SW480 (cell line): ENCODE measurements around the gene TNNI3K.

Source experiments
- DNase-seq: peaks from one replicate; pipeline ENCODE4 v3.0.0-alpha.2; 2016; ENCODE audit warnings: low spot score

Gene TNNI3K

GRCh38 chr1:74571493-74571800 lies 336.3 kb downstream of the TNNI3K start:
- no peak for DNase-seq

- DNase-seq, result no peak
These were observed 336.7 kb downstream of the TNNI3K start for GRCh38 chr1:74571891-74572290.

DNA sequence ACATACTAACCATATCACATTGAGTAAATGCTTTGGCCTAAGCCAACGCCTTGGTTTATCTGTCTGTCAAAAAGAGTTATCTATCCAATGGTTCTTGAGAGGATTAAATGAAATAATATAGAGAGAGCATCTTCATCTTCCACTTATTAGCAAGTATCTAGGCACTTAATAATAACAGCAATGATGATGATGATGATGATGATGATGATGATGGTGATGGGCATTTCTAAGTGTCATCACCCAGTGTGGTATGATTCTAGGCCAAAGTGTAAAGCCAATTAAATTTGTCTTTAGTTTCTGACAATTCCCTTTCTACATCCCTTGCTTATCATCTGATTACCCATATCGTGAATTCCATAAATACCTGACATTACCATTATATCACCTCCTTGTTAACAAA lies 342.9 kb downstream of the TNNI3K start:
- no peak for DNase-seq

DNA sequence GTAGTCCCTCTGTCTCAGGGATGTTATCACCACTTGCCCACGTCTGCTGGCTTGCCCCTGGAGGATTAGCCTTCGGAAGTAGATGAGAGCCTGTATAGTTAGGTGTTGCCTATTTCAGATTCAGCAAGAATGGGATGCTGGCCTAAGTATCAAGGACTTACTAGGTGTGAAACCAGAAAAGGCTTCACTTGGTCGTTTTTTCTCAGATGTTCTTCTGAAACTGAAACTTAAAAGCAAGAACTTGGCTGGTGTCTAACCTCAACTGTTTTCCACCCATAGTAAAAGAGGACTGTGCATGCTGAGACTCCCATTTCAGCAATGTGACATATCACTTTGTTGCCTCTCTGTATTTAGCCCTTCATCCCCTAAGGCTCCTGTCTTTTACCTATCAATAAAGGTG lies 344.2 kb downstream of the TNNI3K start:
- DNase-seq, result no peak

- DNase-seq, result no peak
These were observed 348.2 kb downstream of the TNNI3K start for GRCh38 chr1:74583397-74583796.

- no peak for DNase-seq
These were observed 349.0 kb downstream of the TNNI3K start for GRCh38 chr1:74584185-74584584.

DNA sequence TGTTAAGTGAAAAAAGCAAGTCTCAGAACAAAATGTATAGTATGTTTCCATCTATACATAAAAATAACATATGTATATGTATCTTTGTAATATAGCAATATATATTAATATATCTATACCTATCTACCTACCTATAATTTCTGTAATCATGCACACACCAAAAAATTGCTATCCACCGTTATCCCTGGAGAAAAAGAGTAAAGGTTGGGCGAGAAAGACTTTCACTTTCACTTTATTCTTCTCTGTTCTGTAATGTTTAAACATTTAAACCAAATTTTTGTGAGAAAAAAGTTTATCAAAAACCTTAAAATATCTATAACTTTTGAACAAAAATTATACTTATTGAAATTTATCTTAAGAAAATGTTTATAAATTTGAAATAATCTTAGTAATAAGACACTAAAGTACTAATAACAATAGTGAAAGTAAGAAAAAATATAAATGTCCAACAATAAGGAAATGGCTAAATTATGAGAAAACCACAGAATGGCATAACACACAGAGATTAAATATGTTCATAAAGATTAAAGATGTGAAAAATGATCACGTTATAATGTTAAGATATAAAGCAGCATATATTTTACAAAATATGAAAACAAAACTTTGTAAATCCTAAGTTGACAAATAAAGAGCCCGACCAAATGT lies 351.2 kb downstream of the TNNI3K start:
- DNase-seq, result no peak

- DNase-seq, result no peak
These were observed 352.7 kb downstream of the TNNI3K start for GRCh38 chr1:74587888-74588287.

GRCh38 chr1:74590288-74590687 lies 355.1 kb downstream of the TNNI3K start:
- no peak for DNase-seq

DNA sequence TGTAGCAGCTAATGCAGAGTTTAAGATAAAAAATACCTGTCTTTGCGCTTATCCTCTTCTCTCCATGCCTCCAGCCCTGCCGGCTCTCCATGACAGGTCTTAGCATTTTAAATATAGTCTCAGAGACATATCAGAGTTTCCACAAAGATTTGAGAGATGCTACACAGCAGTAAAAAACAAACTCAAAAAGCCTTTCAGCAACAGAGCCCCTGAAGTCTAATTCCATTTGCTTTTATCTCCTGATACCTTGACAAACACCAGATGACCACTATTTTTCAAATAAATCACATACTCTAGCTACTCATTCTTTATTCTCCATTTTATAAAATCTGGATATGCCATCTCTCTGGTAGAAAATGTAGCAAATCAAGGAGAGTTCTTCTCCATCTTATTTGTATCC lies 356.8 kb downstream of the TNNI3K start:
- DNase-seq, result no peak

- no peak for DNase-seq
These were observed 357.6 kb downstream of the TNNI3K start for GRCh38 chr1:74592580-74593355.
